Smooth muscle cell of bladder (primary cell): ENCODE results near the gene MYCN. TPM values are rescaled to one million over a fixed set of nuclear protein-coding genes. Genes with fewer than 3 reads are reported as not detected.

ENCODE experiments used
- total RNA-seq: library from RNA; depleted of rRNA; stranded (reverse); fragments of >200 nt; gene quantifications from 2 replicates; pipeline ENCODE4 v1.2.3, GENCODE V29; 2014

Gene MYCN
- not detected in 2 replicates for total RNA-seq

GRCh38 chr2:15939854-15940660 lies at the start of gene MYCN:
MYCN (plus strand) TSS chr2:15940550; CDS start chr2:15942065, 1,515 bp downstream.

